GM11168 (cell line): Measurements from ENCODE around the gene ISYNA1.

Experiments
- in situ Hi-C: fragments of 300-500 bp; cut with MboI; formaldehyde crosslinking; loops from one replicate; pipeline ENCODE4 v1.12.0; 2022; ENCODE audit warnings: low sequenced_read_pairs; ENCODE audit not compliant: unreplicated experiment

Gene ISYNA1

GRCh38 chr19:18397242-18398202 is 40.4 kb downstream of the ISYNA1 start, which contains the start of gene LRRC25:
LRRC25 (minus strand) TSS chr19:18397622; CDS start chr19:18396963, 659 bp downstream.
- in situ Hi-C loops, result no loop called here

- in situ Hi-C loops, result no loop called here
Measured at GRCh38 chr19:18396471-18397241, 41.3 kb downstream of the ISYNA1 start.

GRCh38 chr19:18393836-18394235 is 44.1 kb downstream of the ISYNA1 start:
- in situ Hi-C loops, result no loop called here

- in situ Hi-C loops, result no loop called here
Measured at GRCh38 chr19:18392926-18393325, 45.0 kb downstream of the ISYNA1 start.

GRCh38 chr19:18392417-18392816 is 45.5 kb downstream of the ISYNA1 start:
- in situ Hi-C loops, result no loop called here

GRCh38 chr19:18391509-18392075 is 46.3 kb downstream of the ISYNA1 start:
- in situ Hi-C loops, result no loop called here

GRCh38 chr19:18390065-18390907 is 47.6 kb downstream of the ISYNA1 start:
- in situ Hi-C loops, result no loop called here

- in situ Hi-C loops, result no loop called here
Measured at GRCh38 chr19:18389726-18390064, 48.2 kb downstream of the ISYNA1 start.

- in situ Hi-C loops, result no loop called here
Measured at GRCh38 chr19:18388960-18389725, 48.8 kb downstream of the ISYNA1 start.

GRCh38 chr19:18388100-18388959 is 49.6 kb downstream of the ISYNA1 start:
- in situ Hi-C loops, result no loop called here

GRCh38 chr19:18386543-18387271 is 51.2 kb downstream of the ISYNA1 start:
- in situ Hi-C loops, result no loop called here

GRCh38 chr19:18385675-18386542 is 52.0 kb downstream of the ISYNA1 start, which contains the start of gene GDF15:
GDF15 (plus strand) TSS chr19:18386158; CDS start chr19:18386190, 32 bp downstream.
- in situ Hi-C loops, result no loop called here

- in situ Hi-C loops, result no loop called here
Measured at GRCh38 chr19:18385359-18385674, 52.6 kb downstream of the ISYNA1 start.

- in situ Hi-C loops, result no loop called here
Measured at GRCh38 chr19:18384775-18385174, 53.2 kb downstream of the ISYNA1 start.
